Endodermal cell (in vitro differentiated cells): ENCODE results near the gene ZNF195. TPM values are rescaled to one million over a fixed set of nuclear protein-coding genes. Genes with fewer than 3 reads are reported as not detected.
"Not testable (repeated sequence)": the region's sequence is repeated elsewhere in the genome, so short reads cannot be mapped to it uniquely, and the experiment has no call there.

ENCODE experiments used
- DNase-seq: peaks from one replicate; pipeline ENCODE4 v3.0.0-alpha.2; 2017
- H3K27ac ChIP-seq: 2 replicates; pipeline ENCODE4 v1.5.1; 2013; ENCODE audit warnings: mild to moderate bottlenecking, low read depth, low read length, moderate library complexity
- H3K27me3 ChIP-seq: 2 replicates; pipeline ENCODE4 v1.6.1; 2013; ENCODE audit warnings: mild to moderate bottlenecking, low read length, moderate library complexity; ENCODE audit not compliant: insufficient read depth, control insufficient read depth, poor library complexity, severe bottlenecking
- H3K36me3 ChIP-seq: 2 replicates; pipeline ENCODE4 v1.7.0; 2013; ENCODE audit warnings: mild to moderate bottlenecking, low read length, moderate library complexity; ENCODE audit not compliant: control insufficient read depth, insufficient read depth
- H3K4me1 ChIP-seq: one replicate; pipeline ENCODE4 v1.7.0; 2013; ENCODE audit warnings: low read length; ENCODE audit not compliant: control insufficient read depth, insufficient read depth
- H3K4me3 ChIP-seq: 2 replicates; pipeline ENCODE4 v1.5.1; 2013; ENCODE audit warnings: mild to moderate bottlenecking, low read length, moderate library complexity
- H3K9ac ChIP-seq: 2 replicates; pipeline ENCODE4 v1.6.1; 2013; ENCODE audit warnings: mild to moderate bottlenecking, low read length, moderate library complexity; ENCODE audit not compliant: poor library complexity, severe bottlenecking; ENCODE audit errors: extremely low read depth
- H3K9me3 ChIP-seq: 2 replicates; pipeline ENCODE4 v1.6.1; 2013; ENCODE audit warnings: mild to moderate bottlenecking, low read length, moderate library complexity; ENCODE audit not compliant: control insufficient read depth
- H3K27ac Mint-ChIP-seq: 2 replicates; pipeline ENCODE4 v1.8.0; 2020; ENCODE audit warnings: mixed read lengths
- H3K27me3 Mint-ChIP-seq: 2 replicates; pipeline ENCODE4 v1.8.0; 2021; ENCODE audit warnings: mild to moderate bottlenecking, mixed read lengths; ENCODE audit not compliant: insufficient read depth
- H3K36me3 Mint-ChIP-seq: 2 replicates; pipeline ENCODE4 v1.8.0; 2020; ENCODE audit warnings: low read depth, mixed read lengths
- H3K4me1 Mint-ChIP-seq: 2 replicates; pipeline ENCODE4 v1.8.0; 2020; ENCODE audit warnings: mixed read lengths
- H3K4me3 Mint-ChIP-seq: 2 replicates; pipeline ENCODE4 v1.8.0; 2020; ENCODE audit warnings: mild to moderate bottlenecking, moderate library complexity, mixed read lengths
- H3K9me3 Mint-ChIP-seq: 2 replicates; pipeline ENCODE4 v1.8.0; 2020; ENCODE audit warnings: mild to moderate bottlenecking, mixed read lengths
- WGBS, 2 experiments: methylation state at CpG; one replicate each; pipeline versions ENCODE4 v1.1.5 to v1.1.7; 2013; ENCODE audit warnings: missing lambda C conversion rate in 2 of 2, mixed read lengths in 1 of 2; ENCODE audit not compliant: insufficient coverage in 1 of 2, insufficient read length in 1 of 2; 5-methylcytosine and 5-hydroxymethylcytosine counted together
- total RNA-seq, 2 donors: library from RNA; stranded (reverse); fragmentation: NEBNext Ultra II Directional in 1 of 2; extraction: Animal tissue kit (Norgen Biotek cat#: 25700) in 1 of 2; gene quantifications; 2 replicates in 1 of 2; 3 replicates in 1 of 2; pipeline ENCODE4 v1.2.1, GENCODE V29; 2021
- TF ChIP-seq, protein P1 (sequence below): fragments of 200-600 bp; sonication (generic); conservative IDR thresholded peaks from 2 replicates; pipeline ENCODE4 v1.5.0; 2021; ENCODE audit warnings: antibody characterized with exemption, mild to moderate bottlenecking

Gene ZNF195
- total RNA-seq, 2 donors from 2014 or later = 47.2 to 65.1 TPM

DNA sequence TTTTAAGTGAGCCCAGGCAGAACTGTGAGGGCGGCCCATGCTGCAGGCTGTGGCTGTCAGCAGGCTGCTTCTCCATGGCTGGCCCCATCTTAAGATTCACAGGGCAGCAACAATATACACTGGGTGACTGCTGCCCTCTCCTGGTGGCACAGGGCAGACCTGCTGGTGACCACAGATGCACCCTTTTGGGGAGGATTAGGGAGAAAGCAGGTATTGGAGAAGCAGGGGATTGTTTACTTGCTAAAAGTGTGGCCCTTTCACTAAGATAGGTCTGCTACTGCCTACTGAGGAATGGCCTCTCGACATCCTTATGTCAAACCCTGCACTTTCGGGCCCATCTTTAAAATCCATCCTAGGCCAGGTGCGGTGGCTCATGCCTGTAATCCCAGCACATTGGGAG is 38.1 kb upstream of the ZNF195 start:
- not testable (repeated sequence) for H3K4me1 ChIP-seq, H3K4me3 ChIP-seq, H3K4me1 Mint-ChIP-seq, H3K36me3 Mint-ChIP-seq, H3K4me3 Mint-ChIP-seq, H3K9me3 ChIP-seq, H3K36me3 ChIP-seq, H3K27me3 Mint-ChIP-seq, H3K27ac Mint-ChIP-seq, H3K27me3 ChIP-seq, H3K9me3 Mint-ChIP-seq, H3K9ac ChIP-seq, H3K27ac ChIP-seq
- peak; percentile 87 for DNase-seq
- WGBS, 2 experiments = 72 to 83% methylated on average over 2 to 4 of the region's 4 CpGs
- TF ChIP-seq, protein P1, sequence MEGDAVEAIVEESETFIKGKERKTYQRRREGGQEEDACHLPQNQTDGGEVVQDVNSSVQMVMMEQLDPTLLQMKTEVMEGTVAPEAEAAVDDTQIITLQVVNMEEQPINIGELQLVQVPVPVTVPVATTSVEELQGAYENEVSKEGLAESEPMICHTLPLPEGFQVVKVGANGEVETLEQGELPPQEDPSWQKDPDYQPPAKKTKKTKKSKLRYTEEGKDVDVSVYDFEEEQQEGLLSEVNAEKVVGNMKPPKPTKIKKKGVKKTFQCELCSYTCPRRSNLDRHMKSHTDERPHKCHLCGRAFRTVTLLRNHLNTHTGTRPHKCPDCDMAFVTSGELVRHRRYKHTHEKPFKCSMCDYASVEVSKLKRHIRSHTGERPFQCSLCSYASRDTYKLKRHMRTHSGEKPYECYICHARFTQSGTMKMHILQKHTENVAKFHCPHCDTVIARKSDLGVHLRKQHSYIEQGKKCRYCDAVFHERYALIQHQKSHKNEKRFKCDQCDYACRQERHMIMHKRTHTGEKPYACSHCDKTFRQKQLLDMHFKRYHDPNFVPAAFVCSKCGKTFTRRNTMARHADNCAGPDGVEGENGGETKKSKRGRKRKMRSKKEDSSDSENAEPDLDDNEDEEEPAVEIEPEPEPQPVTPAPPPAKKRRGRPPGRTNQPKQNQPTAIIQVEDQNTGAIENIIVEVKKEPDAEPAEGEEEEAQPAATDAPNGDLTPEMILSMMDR = peak; percentile 66

DNA sequence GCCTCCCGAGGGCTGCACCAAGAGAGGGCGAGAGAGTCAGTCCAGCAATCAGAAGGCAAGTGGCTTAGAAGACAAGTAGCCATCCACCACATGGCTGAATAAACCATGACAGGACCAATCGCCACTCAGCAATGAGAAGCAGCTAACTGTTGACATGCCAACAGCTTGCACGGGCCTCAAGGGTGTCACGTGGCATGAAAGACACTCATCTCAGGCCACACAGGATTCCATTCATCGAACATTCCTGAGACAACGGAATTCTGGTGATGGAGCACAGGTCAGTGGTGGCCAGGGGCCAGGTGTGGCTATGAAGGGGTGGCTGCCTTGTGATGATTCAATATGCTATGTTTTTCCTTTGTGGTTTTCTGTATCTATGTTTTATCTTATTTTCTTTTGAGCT is 36.4 kb upstream of the ZNF195 start:
- not testable (repeated sequence) for H3K36me3 ChIP-seq, H3K27ac ChIP-seq, H3K9me3 Mint-ChIP-seq, H3K4me1 ChIP-seq, H3K4me1 Mint-ChIP-seq, H3K9me3 ChIP-seq, H3K4me3 ChIP-seq, H3K9ac ChIP-seq, H3K27me3 Mint-ChIP-seq, H3K27ac Mint-ChIP-seq, DNase-seq, H3K27me3 ChIP-seq, H3K4me3 Mint-ChIP-seq, H3K36me3 Mint-ChIP-seq
- whole genome bisulfite sequencing, 2 experiments = 84% methylated on average over 5 of the region's 7 CpGs; no CpG with 5 or more reads in 1 of the 2 experiments

DNA sequence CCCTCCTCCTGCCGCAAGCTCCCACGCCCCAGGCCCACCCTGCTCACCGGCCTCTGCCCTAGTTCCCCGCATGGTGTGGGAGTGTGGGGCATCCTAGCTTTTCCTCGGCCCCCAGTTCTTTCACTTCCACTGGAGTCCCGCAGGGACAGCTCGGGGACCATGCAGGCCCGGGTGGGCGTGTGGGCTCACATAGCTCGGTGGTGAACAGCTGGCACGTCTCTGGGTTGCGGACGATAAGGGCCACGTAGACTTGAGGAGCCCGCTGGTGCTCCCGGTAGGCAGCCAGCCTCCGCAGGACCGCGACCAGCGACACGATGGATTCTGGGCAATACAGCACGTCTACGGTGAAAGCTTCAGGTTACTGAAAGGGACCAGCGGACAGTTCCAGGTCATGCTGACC is 34.7 kb upstream of the ZNF195 start:
- not testable (repeated sequence) for H3K9me3 ChIP-seq, H3K36me3 ChIP-seq, H3K27me3 ChIP-seq, H3K36me3 Mint-ChIP-seq, H3K27me3 Mint-ChIP-seq, H3K27ac ChIP-seq, H3K9ac ChIP-seq, H3K9me3 Mint-ChIP-seq, H3K4me3 ChIP-seq, H3K4me1 Mint-ChIP-seq, H3K27ac Mint-ChIP-seq, H3K4me3 Mint-ChIP-seq, H3K4me1 ChIP-seq
- peak; percentile 15 for DNase-seq
- WGBS, 2 experiments = 98 to 99% methylated on average over 18 to 24 of the region's 24 CpGs

DNA sequence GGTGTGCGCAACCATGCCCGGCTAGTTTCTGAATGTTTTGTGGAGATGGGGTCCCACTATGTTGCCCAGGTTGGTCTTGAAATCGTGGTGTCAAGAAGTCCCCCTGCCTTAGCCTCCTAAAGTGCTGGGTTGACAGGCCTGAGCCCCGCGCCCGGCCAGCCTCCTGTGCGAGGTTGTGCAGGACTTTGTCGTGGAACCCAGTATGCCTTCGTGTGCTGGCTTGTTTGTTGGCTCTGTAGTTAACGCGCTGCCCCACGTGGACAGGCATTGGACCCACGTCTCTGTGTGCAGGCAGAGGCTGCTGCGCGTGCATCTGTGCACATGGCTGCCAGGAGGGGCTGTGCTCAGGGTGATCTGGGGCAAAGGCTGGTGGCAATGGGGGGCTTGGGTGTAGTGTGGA is 33.9 kb upstream of the ZNF195 start:
- H3K4me1 ChIP-seq = no peaks in the 10 kb centered on the region
- Mint-ChIP-seq H3K36me3 (peaks cover 3% of the 10 kb centered on the region), H3K27ac (no peak overlapping the region), H3K27me3 (no peaks in the 10 kb centered on the region), H3K9me3 (no peaks in the 10 kb centered on the region), H3K4me3 (no peak overlapping the region), H3K4me1 (peaks cover 4% of the 10 kb centered on the region)
- no peaks in the 10 kb centered on the region for H3K36me3 ChIP-seq
- TF ChIP-seq, protein P1 = no peak
- no peak overlapping the region for H3K4me3 ChIP-seq
- WGBS, 2 experiments = 96 to 100% methylated on average over 5 to 15 of the region's 15 CpGs
- H3K9me3 ChIP-seq = no peaks in the 10 kb centered on the region
- no peak overlapping the region for H3K27ac ChIP-seq
- no peaks in the 10 kb centered on the region for H3K27me3 ChIP-seq
- no peak overlapping the region for H3K9ac ChIP-seq
- no peak for DNase-seq
